Mesenchymal stem cell (in vitro differentiated cells and primary cell): Measurements from ENCODE around the gene CXCR1.

ENCODE experiments used
- DNase-seq: peaks from one replicate; pipeline ENCODE4 v3.0.0-alpha.2; 2013
- H2AFZ ChIP-seq: one replicate; pipeline ENCODE4 v1.6.1; 2013; ENCODE audit warnings: low read depth, mild to moderate bottlenecking, control low read depth, inconsistent platforms, low read length, moderate library complexity
- H2AK5ac ChIP-seq: 2 replicates; pipeline ENCODE4 v1.6.1; 2013; ENCODE audit warnings: low read length, moderate library complexity, mild to moderate bottlenecking, inconsistent platforms; ENCODE audit not compliant: severe bottlenecking
- H2BK120ac ChIP-seq: one replicate; pipeline ENCODE4 v1.6.1; 2013; ENCODE audit warnings: low read depth, mild to moderate bottlenecking, inconsistent platforms, low read length, moderate library complexity
- H2BK12ac ChIP-seq, 2 experiments: one replicate each; pipeline ENCODE4 v1.6.1; 2013; ENCODE audit warnings: inconsistent platforms in 2 of 2, low read length in 2 of 2, mild to moderate bottlenecking in 2 of 2, moderate library complexity in 2 of 2, control low read depth in 1 of 2
- H2BK15ac ChIP-seq: one replicate; pipeline ENCODE4 v1.6.1; 2013; ENCODE audit warnings: mild to moderate bottlenecking, low read depth, inconsistent platforms; ENCODE audit not compliant: poor library complexity, severe bottlenecking
- H2BK5ac ChIP-seq: 2 replicates; pipeline ENCODE4 v1.6.1; 2013; ENCODE audit warnings: low read depth, mild to moderate bottlenecking, low read length, control low read depth, inconsistent platforms; ENCODE audit not compliant: poor library complexity, severe bottlenecking
- H3K14ac ChIP-seq, 2 experiments: one replicate each; pipeline ENCODE4 v1.6.1; 2013; ENCODE audit warnings: inconsistent platforms in 2 of 2, low read length in 2 of 2, control low read depth in 1 of 2, mild to moderate bottlenecking in 1 of 2, moderate library complexity in 1 of 2
- H3K18ac ChIP-seq, 2 experiments: one replicate each; pipeline ENCODE4 v1.6.1; 2013; ENCODE audit warnings: inconsistent platforms in 2 of 2, low read length in 2 of 2, control low read depth in 1 of 2, low read depth in 1 of 2, mild to moderate bottlenecking in 1 of 2
- H3K23ac ChIP-seq, 2 experiments: one replicate each; pipeline ENCODE4 v1.6.1; 2013; ENCODE audit warnings: inconsistent platforms in 2 of 2, low read length in 2 of 2, mild to moderate bottlenecking in 2 of 2, moderate library complexity in 2 of 2, control low read depth in 1 of 2
- H3K27ac ChIP-seq: 2 replicates; pipeline ENCODE4 v1.5.1; 2013; ENCODE audit warnings: mild to moderate bottlenecking, moderate library complexity, low read length, control low read depth, inconsistent platforms; ENCODE audit not compliant: poor library complexity, severe bottlenecking
- H3K27me3 ChIP-seq, 2 experiments: 2 replicates each; pipeline versions ENCODE4 v1.6.1 to v1.7.0; 2013; ENCODE audit warnings: low read length in 2 of 2, mild to moderate bottlenecking in 2 of 2, moderate library complexity in 2 of 2, control low read depth in 1 of 2, inconsistent platforms in 1 of 2; ENCODE audit not compliant: control insufficient read depth in 1 of 2, insufficient read depth in 1 of 2
- H3K36me3 ChIP-seq, 2 experiments: 2 replicates each; pipeline versions ENCODE4 v1.6.1 to v1.7.0; 2013; ENCODE audit warnings: low read length in 2 of 2, control low read depth in 1 of 2, inconsistent platforms in 1 of 2, low read depth in 1 of 2, mild to moderate bottlenecking in 1 of 2; ENCODE audit not compliant: insufficient read depth in 2 of 2, control insufficient read depth in 1 of 2
- H3K4ac ChIP-seq, 2 experiments: one replicate each; pipeline ENCODE4 v1.6.1; 2013; ENCODE audit warnings: inconsistent platforms in 2 of 2, low read length in 2 of 2, mild to moderate bottlenecking in 2 of 2, moderate library complexity in 2 of 2, control low read depth in 1 of 2, low read depth in 1 of 2
- H3K4me1 ChIP-seq: 2 replicates; pipeline ENCODE4 v1.6.1; 2013; ENCODE audit warnings: low read depth, low read length, control low read depth; ENCODE audit not compliant: control insufficient read depth, insufficient read depth
- H3K4me2 ChIP-seq: 2 replicates; pipeline ENCODE4 v1.6.1; 2013; ENCODE audit warnings: low read length, mild to moderate bottlenecking, inconsistent platforms; ENCODE audit not compliant: poor library complexity, severe bottlenecking
- H3K4me3 ChIP-seq, 2 experiments: 2 replicates each; pipeline versions ENCODE4 v1.5.1 to v1.7.0; 2013; ENCODE audit warnings: low read length in 2 of 2, mild to moderate bottlenecking in 2 of 2, control low read depth in 1 of 2, low read depth in 1 of 2; ENCODE audit not compliant: insufficient read depth in 1 of 2
- H3K79me1 ChIP-seq: replicated peaks from 2 replicates; pipeline ENCODE4 v1.6.1; 2013; ENCODE audit warnings: mild to moderate bottlenecking, control low read depth, low read length, inconsistent platforms; ENCODE audit not compliant: poor library complexity, severe bottlenecking
- H3K9ac ChIP-seq: 2 replicates; pipeline ENCODE4 v1.7.0; 2013; ENCODE audit warnings: mild to moderate bottlenecking, low read length, moderate library complexity
- H3K9me3 ChIP-seq: 2 replicates; pipeline ENCODE4 v1.7.0; 2013; ENCODE audit warnings: mild to moderate bottlenecking, low read length; ENCODE audit not compliant: control insufficient read depth
- H4K8ac ChIP-seq: one replicate; pipeline ENCODE4 v1.6.1; 2013; ENCODE audit warnings: inconsistent platforms, mild to moderate bottlenecking, low read length, moderate library complexity
- H4K91ac ChIP-seq: one replicate; pipeline ENCODE4 v1.6.1; 2013; ENCODE audit warnings: mild to moderate bottlenecking, low read length, inconsistent platforms
- WGBS: methylation state at CpG from one replicate; pipeline ENCODE4 v1.1.7; 2013; ENCODE audit warnings: mixed read lengths; 5-methylcytosine and 5-hydroxymethylcytosine counted together

The CXCR1 gene

GRCh38 chr2:218168016-218168415 lies 1.3 kb upstream of the CXCR1 start:
- H3K36me3 ChIP-seq, result no peaks in the 10 kb centered on the region
- H3K79me1 ChIP-seq, result no peaks in the 10 kb centered on the region
- H3K18ac ChIP-seq, result no peak overlapping the region
- no peak overlapping the region for H3K23ac ChIP-seq
- no peak overlapping the region for H3K4me3 ChIP-seq
- no peak overlapping the region for H4K8ac ChIP-seq
- no peak overlapping the region for H2AFZ ChIP-seq
- no peak overlapping the region for H3K14ac ChIP-seq
- peaks cover 30 to 55% of the 10 kb centered on the region in 2 experiments for H3K27me3 ChIP-seq
- no peak overlapping the region for H2AK5ac ChIP-seq
- no peak overlapping the region for H2BK120ac ChIP-seq
- 56% methylated on average over 1 of the region's 1 CpG for WGBS
- H2BK15ac ChIP-seq, result no peak overlapping the region
- no peak overlapping the region for H2BK5ac ChIP-seq
- no peak overlapping the region for H3K4me2 ChIP-seq
- H3K27ac ChIP-seq, result no peak overlapping the region
- no peak overlapping the region for H4K91ac ChIP-seq
- no peak overlapping the region for H3K4ac ChIP-seq
- H3K9ac ChIP-seq, result no peak overlapping the region
- H3K9me3 ChIP-seq, result peaks cover 5% of the 10 kb centered on the region
- no peaks in the 10 kb centered on the region for H3K4me1 ChIP-seq
- no peak overlapping the region for H2BK12ac ChIP-seq
- DNase-seq, result no peak

DNA sequence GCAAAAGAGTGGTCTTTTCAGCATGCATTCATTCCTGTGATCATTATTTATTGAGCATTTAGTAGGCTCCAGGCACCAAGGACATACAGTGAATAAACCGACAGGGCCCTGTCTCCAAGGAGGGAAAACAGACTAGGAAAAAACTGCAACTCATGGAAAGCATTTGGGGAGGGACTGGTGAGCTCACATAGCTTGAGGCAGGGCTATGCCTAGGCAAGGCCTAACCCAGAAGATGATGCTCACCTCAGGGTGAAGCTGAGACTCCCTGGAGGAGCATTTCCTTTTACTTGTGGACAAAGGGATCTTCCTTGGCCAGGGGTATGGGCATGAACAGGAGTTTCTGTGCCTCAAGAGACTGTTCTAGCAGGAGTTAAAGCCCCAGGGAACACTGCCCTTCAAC lies 3.9 kb downstream of the CXCR1 start:
- Histone ChIP-seq H2AK5ac (no peak overlapping the region), H3K9ac (no peak overlapping the region), H3K4me2 (no peak overlapping the region), H3K79me1 (no peaks in the 10 kb centered on the region), H4K91ac (no peak overlapping the region), H2BK15ac (no peak overlapping the region), H3K36me3 (no peaks in the 10 kb centered on the region), H2BK12ac (no peak overlapping the region), H4K8ac (no peak overlapping the region), H3K4me3 (no peak overlapping the region), H3K9me3 (peaks cover 5% of the 10 kb centered on the region), H3K4ac (no peak overlapping the region), H3K14ac (no peak overlapping the region), H2BK5ac (no peak overlapping the region), H3K18ac (no peak overlapping the region), H3K4me1 (no peaks in the 10 kb centered on the region), H3K23ac (no peak overlapping the region), H3K27ac (no peak overlapping the region), H3K27me3 (peaks cover 52 to 67% of the 10 kb centered on the region in 2 experiments), H2BK120ac (no peak overlapping the region), H2AFZ (no peak overlapping the region)
- DNase-seq, result no peak
- 88% methylated on average over 1 of the region's 1 CpG for WGBS

DNA sequence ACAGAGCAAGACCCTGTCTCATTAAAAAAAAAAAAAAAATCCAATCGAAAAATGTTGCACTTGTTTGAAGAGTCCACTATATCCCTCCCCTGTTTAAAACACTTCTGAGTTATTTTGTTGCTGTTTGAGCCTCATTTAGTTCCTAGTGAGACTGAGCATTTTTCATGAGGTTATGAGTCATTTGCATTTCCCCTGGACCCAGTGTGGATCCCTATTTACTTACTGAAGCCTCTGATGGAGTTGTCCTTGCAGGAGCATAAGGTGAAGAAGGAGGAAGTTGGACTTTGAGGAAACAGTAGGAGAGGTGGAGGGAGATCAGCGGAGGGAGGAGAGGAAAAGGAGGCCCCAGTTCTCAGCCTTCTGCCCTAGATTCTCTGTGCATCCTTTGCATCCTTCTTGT lies 5.1 kb downstream of the CXCR1 start:
- Histone ChIP-seq H3K18ac (no peak overlapping the region), H2BK120ac (no peak overlapping the region), H3K14ac (no peak overlapping the region), H2AFZ (no peak overlapping the region), H3K27me3 (peaks cover 40 to 69% of the 10 kb centered on the region in 2 experiments), H3K4me1 (no peaks in the 10 kb centered on the region), H3K9ac (no peak overlapping the region), H3K4me3 (no peak overlapping the region), H2BK15ac (no peak overlapping the region), H2AK5ac (no peak overlapping the region), H3K4ac (no peak overlapping the region), H3K23ac (no peak overlapping the region), H3K79me1 (no peaks in the 10 kb centered on the region), H4K8ac (no peak overlapping the region), H4K91ac (no peak overlapping the region), H2BK5ac (no peak overlapping the region), H2BK12ac (no peak overlapping the region), H3K36me3 (no peaks in the 10 kb centered on the region), H3K4me2 (no peak overlapping the region), H3K9me3 (peaks cover 5% of the 10 kb centered on the region), H3K27ac (no peak overlapping the region)
- 91% methylated on average over 1 of the region's 2 CpGs for WGBS
- DNase-seq, result no peak

- H3K14ac ChIP-seq, result no peak overlapping the region
- H3K23ac ChIP-seq, result no peak overlapping the region
- H2AK5ac ChIP-seq, result no peak overlapping the region
- no peak overlapping the region for H2BK12ac ChIP-seq
- no peak overlapping the region for H2BK15ac ChIP-seq
- H3K79me1 ChIP-seq, result no peaks in the 10 kb centered on the region
- no peak overlapping the region for H4K8ac ChIP-seq
- H4K91ac ChIP-seq, result no peak overlapping the region
- H3K9ac ChIP-seq, result no peak overlapping the region
- H2AFZ ChIP-seq, result no peak overlapping the region
- no peak overlapping the region for H2BK5ac ChIP-seq
- DNase-seq, result no peak
- H3K4me1 ChIP-seq, result no peaks in the 10 kb centered on the region
- H2BK120ac ChIP-seq, result no peak overlapping the region
- no peak overlapping the region for H3K27ac ChIP-seq
- no peak overlapping the region for H3K4me3 ChIP-seq
- no peak overlapping the region for H3K4me2 ChIP-seq
- H3K4ac ChIP-seq, result no peak overlapping the region
- WGBS, result 97% methylated on average over 6 of the region's 7 CpGs
- H3K36me3 ChIP-seq, result no peaks in the 10 kb centered on the region
- H3K27me3 ChIP-seq, result peaks cover 28 to 68% of the 10 kb centered on the region in 2 experiments
- no peak overlapping the region for H3K18ac ChIP-seq
- no peaks in the 10 kb centered on the region for H3K9me3 ChIP-seq
Measured at GRCh38 chr2:218155953-218156479, 10.7 kb downstream of the CXCR1 start.
